LNCaP clone FGC (cell line): ENCODE results near the gene CNOT1.
A peak's percentile ranks its signal among the peaks of the same experiment; 100 is the strongest.

ENCODE experiments used
- DNase-seq: peaks from one replicate; pipeline ENCODE4 v3.0.0-alpha.2; 2011; ENCODE audit warnings: low read depth
- H3K4me3 ChIP-seq: 2 replicates; pipeline ENCODE4 v1.5.1; 2011; ENCODE audit warnings: mild to moderate bottlenecking, low read depth, low read length, control low read depth
- CTCF ChIP-seq: IDR thresholded peaks from 2 replicates; pipeline ENCODE4 v1.5.1; 2012; ENCODE audit warnings: mild to moderate bottlenecking; ENCODE audit not compliant: control insufficient read depth, insufficient read depth; ENCODE audit errors: extremely low read depth

CNOT1 gene

GRCh38 chr16:58629733-58630640 is at the start of gene CNOT1:
Gene CNOT1 (minus strand): TSS chr16:58629826. CDS start chr16:58599337, 30,489 bp downstream.
- DNase-seq, result peak; percentile 99
- no peak for TF ChIP-seq CTCF
- H3K4me3 ChIP-seq, result peak within 1 kb of the TSS; percentile 91

- peak; percentile 69 for DNase-seq
- TF ChIP-seq CTCF, result peak; percentile 90
These were observed 49.1 kb upstream of the CNOT1 start for GRCh38 chr16:58678716-58679115.

GRCh38 chr16:58678269-58678668 is 48.6 kb upstream of the CNOT1 start:
- no peak overlapping the region for H3K4me3 ChIP-seq
- no peak for DNase-seq
- TF ChIP-seq CTCF, result no peak

More at GRCh38 chr16:58678716-58679115, 49.1 kb upstream of the CNOT1 start:
- no peak overlapping the region for H3K4me3 ChIP-seq

GRCh38 chr16:58670946-58671583 is 41.4 kb upstream of the CNOT1 start:
- DNase-seq, result no peak
- no peak for TF ChIP-seq CTCF
- H3K4me3 ChIP-seq, result no peak overlapping the region

GRCh38 chr16:58670177-58670576 is 40.6 kb upstream of the CNOT1 start:
- TF ChIP-seq CTCF, result no peak
- no peak for DNase-seq

GRCh38 chr16:58665200-58665599 is 35.6 kb upstream of the CNOT1 start:
- DNase-seq, result no peak
- no peak for TF ChIP-seq CTCF
- H3K4me3 ChIP-seq, result no peak overlapping the region

More at GRCh38 chr16:58670177-58670576, 40.6 kb upstream of the CNOT1 start:
- H3K4me3 ChIP-seq, result no peak overlapping the region
